H9 (cell line): ENCODE data around the gene SLC9A5. TPM values are rescaled to one million over a fixed set of nuclear protein-coding genes. Genes with fewer than 3 reads are reported as not detected.

Experiments used
- DNase-seq: peaks from one replicate; pipeline ENCODE4 v3.0.0-alpha.2; 2017
- H2AFZ ChIP-seq: one replicate; pipeline ENCODE4 v1.6.1; 2013; ENCODE audit warnings: mild to moderate bottlenecking, low read length, control low read depth, moderate library complexity
- H2AK5ac ChIP-seq: 2 replicates; pipeline ENCODE4 v1.6.1; 2013; ENCODE audit warnings: low read length, control low read depth, mixed read lengths; ENCODE audit not compliant: insufficient read length
- H2BK120ac ChIP-seq: one replicate; pipeline ENCODE4 v1.6.1; 2013; ENCODE audit warnings: low read depth, mild to moderate bottlenecking, low read length, control low read depth, inconsistent platforms; ENCODE audit not compliant: poor library complexity, severe bottlenecking
- H2BK12ac ChIP-seq: 2 replicates; pipeline ENCODE4 v1.6.1; 2013; ENCODE audit warnings: low read length, control low read depth, mixed read lengths, low read depth; ENCODE audit not compliant: insufficient read length
- H2BK15ac ChIP-seq: 2 replicates; pipeline ENCODE4 v1.6.1; 2013; ENCODE audit warnings: low read depth, low read length, control low read depth
- H2BK20ac ChIP-seq: one replicate; pipeline ENCODE4 v1.6.1; 2013; ENCODE audit warnings: low read depth, mild to moderate bottlenecking, low read length, control low read depth, inconsistent platforms; ENCODE audit not compliant: poor library complexity, severe bottlenecking
- H2BK5ac ChIP-seq: 2 replicates; pipeline ENCODE4 v1.6.1; 2013; ENCODE audit warnings: low read length, control low read depth, mixed read lengths; ENCODE audit not compliant: insufficient read length
- H3K14ac ChIP-seq: 2 replicates; pipeline ENCODE4 v1.6.1; 2013; ENCODE audit warnings: low read length, control low read depth; ENCODE audit not compliant: insufficient read depth
- H3K18ac ChIP-seq: 2 replicates; pipeline ENCODE4 v1.6.1; 2013; ENCODE audit warnings: low read depth, mild to moderate bottlenecking, mixed read lengths, low read length, control low read depth; ENCODE audit not compliant: insufficient read length
- H3K23ac ChIP-seq: 2 replicates; pipeline ENCODE4 v1.6.1; 2013; ENCODE audit warnings: low read length, control low read depth, mixed read lengths, low read depth; ENCODE audit not compliant: insufficient read length
- H3K23me2 ChIP-seq: 2 replicates; pipeline ENCODE4 v1.6.1; 2013; ENCODE audit warnings: low read depth, mild to moderate bottlenecking, mixed read lengths, low read length, control low read depth; ENCODE audit not compliant: insufficient read length, poor library complexity, severe bottlenecking
- H3K27ac ChIP-seq: 2 replicates; pipeline ENCODE4 v1.5.1; 2013; ENCODE audit warnings: low read length, control low read depth, mixed read lengths, low read depth; ENCODE audit not compliant: insufficient read length
- H3K27me3 ChIP-seq: 2 replicates; pipeline ENCODE4 v1.6.1; 2013; ENCODE audit warnings: low read length, control low read depth, inconsistent platforms; ENCODE audit not compliant: insufficient read depth
- H3K4ac ChIP-seq: 2 replicates; pipeline ENCODE4 v1.6.1; 2013; ENCODE audit warnings: low read depth, mild to moderate bottlenecking, control low read depth, inconsistent platforms, low read length, moderate library complexity
- H3K4me1 ChIP-seq: 2 replicates; pipeline ENCODE4 v1.6.1; 2013; ENCODE audit warnings: low read length, control low read depth, inconsistent platforms; ENCODE audit not compliant: insufficient read depth
- H3K4me2 ChIP-seq: 2 replicates; pipeline ENCODE4 v1.6.1; 2013; ENCODE audit warnings: low read length, control low read depth, mixed read lengths; ENCODE audit not compliant: insufficient read length, insufficient read depth
- H3K56ac ChIP-seq: 2 replicates; pipeline ENCODE4 v1.6.1; 2013; ENCODE audit warnings: low read depth, mild to moderate bottlenecking, mixed read lengths, low read length, control low read depth; ENCODE audit not compliant: insufficient read length
- H3K79me1 ChIP-seq: 2 replicates; pipeline ENCODE4 v1.6.1; 2013; ENCODE audit warnings: low read depth, mild to moderate bottlenecking, moderate library complexity, low read length, control low read depth, inconsistent platforms; ENCODE audit not compliant: insufficient read depth, poor library complexity, severe bottlenecking
- H3K79me2 ChIP-seq: 2 replicates; pipeline ENCODE4 v1.6.1; 2013; ENCODE audit warnings: low read length, control low read depth, inconsistent platforms; ENCODE audit not compliant: insufficient read depth
- H3K9ac ChIP-seq: 2 replicates; pipeline ENCODE4 v1.6.1; 2013; ENCODE audit warnings: low read length, control low read depth, mixed read lengths; ENCODE audit not compliant: insufficient read length; ENCODE audit errors: extremely low read depth
- H3K9me3 ChIP-seq: one replicate; pipeline ENCODE4 v1.6.1; 2013; ENCODE audit warnings: low read depth, low read length, inconsistent platforms; ENCODE audit not compliant: control insufficient read depth
- H3T11ph ChIP-seq: one replicate; pipeline ENCODE4 v1.6.1; 2013; ENCODE audit warnings: mild to moderate bottlenecking, low read length, control low read depth, inconsistent platforms
- H4K20me1 ChIP-seq: one replicate; pipeline ENCODE4 v1.6.1; 2013; ENCODE audit not compliant: control insufficient read depth, insufficient read length, insufficient read depth
- H4K5ac ChIP-seq: 2 replicates; pipeline ENCODE4 v1.6.1; 2013; ENCODE audit warnings: low read depth, mild to moderate bottlenecking, mixed read lengths, low read length, control low read depth; ENCODE audit not compliant: insufficient read length
- H4K8ac ChIP-seq: replicated peaks from 2 replicates; pipeline ENCODE4 v1.6.1; 2013; ENCODE audit warnings: low read length, control low read depth, mixed read lengths, low read depth; ENCODE audit not compliant: insufficient read length
- H4K91ac ChIP-seq: 2 replicates; pipeline ENCODE4 v1.6.1; 2013; ENCODE audit warnings: low read depth, mild to moderate bottlenecking, moderate library complexity, mixed read lengths, low read length, control low read depth; ENCODE audit not compliant: insufficient read length
- H3K27ac Mint-ChIP-seq, 3 experiments: 2 replicates in 2 of 3; 3 replicates in 1 of 3; pipeline ENCODE4 v1.8.0; 2020 to 2021; ENCODE audit warnings: mixed read lengths in 3 of 3, mild to moderate bottlenecking in 1 of 3, moderate library complexity in 1 of 3
- H3K27me3 Mint-ChIP-seq: 2 replicates; pipeline ENCODE4 v1.8.0; 2021; ENCODE audit warnings: low read depth, mild to moderate bottlenecking, moderate library complexity, mixed read lengths
- H3K36me3 Mint-ChIP-seq, 3 experiments: 2 replicates in 2 of 3; 3 replicates in 1 of 3; pipeline ENCODE4 v1.8.0; 2020 to 2021; ENCODE audit warnings: low read depth in 3 of 3, mixed read lengths in 3 of 3; ENCODE audit not compliant: insufficient read depth in 1 of 3
- H3K4me1 Mint-ChIP-seq, 2 experiments: 2 replicates each; pipeline ENCODE4 v1.8.0; 2020; ENCODE audit warnings: mixed read lengths in 2 of 2
- H3K4me3 Mint-ChIP-seq, 2 experiments: 2 replicates in 1 of 2; 3 replicates in 1 of 2; pipeline ENCODE4 v1.8.0; 2020 to 2021; ENCODE audit warnings: mild to moderate bottlenecking in 2 of 2, mixed read lengths in 2 of 2, moderate library complexity in 1 of 2
- H3K9me3 Mint-ChIP-seq, 2 experiments: 2 replicates in 1 of 2; 3 replicates in 1 of 2; pipeline ENCODE4 v1.8.0; 2020; ENCODE audit warnings: mild to moderate bottlenecking in 2 of 2, mixed read lengths in 2 of 2, moderate library complexity in 1 of 2
- CTCF ChIP-seq: fragments of 200-600 bp; sonication (generic); conservative IDR thresholded peaks from 3 replicates; pipeline ENCODE4 v1.8.0; 2021; ENCODE audit warnings: antibody characterized with exemption, mild to moderate bottlenecking
- WGBS: extraction: QIAGEN DNeasy Blood & Tissue Kit; methylation state at CpG from one replicate; pipeline ENCODE4 v1.1.7; 2013; ENCODE audit warnings: missing lambda C conversion rate, low lambda C conversion rate, mixed read lengths; ENCODE audit not compliant: insufficient read length; ENCODE audit errors: extremely low coverage; 5-methylcytosine and 5-hydroxymethylcytosine counted together
- total RNA-seq: library from RNA; stranded (reverse); gene quantifications from 2 replicates; pipeline ENCODE4 v1.2.1, GENCODE V29; 2021

The SLC9A5 gene
- total RNA-seq, 1 experiment from 2014 or later: 9.1 TPM

- Histone ChIP-seq H3K23me2 (no peaks in the 10 kb centered on the region), H3K18ac (no peak overlapping the region), H2BK20ac (no peak overlapping the region), H3K9ac (no peak overlapping the region), H3K14ac (no peak overlapping the region), H3K79me2 (no peaks in the 10 kb centered on the region), H3K4ac (no peak overlapping the region), H3K79me1 (no peaks in the 10 kb centered on the region), H2BK15ac (no peak overlapping the region), H2BK120ac (no peak overlapping the region), H2AK5ac (no peak overlapping the region), H2BK12ac (no peak overlapping the region), H4K20me1 (no peaks in the 10 kb centered on the region), H4K91ac (no peak overlapping the region), H3T11ph (no peak overlapping the region), H3K56ac (no peak overlapping the region), H4K8ac (no peak overlapping the region), H3K27ac (no peak overlapping the region), H3K4me1 (no peaks in the 10 kb centered on the region), H3K4me2 (no peak overlapping the region), H2BK5ac (no peak overlapping the region), H3K9me3 (no peaks in the 10 kb centered on the region), H4K5ac (no peak overlapping the region), H3K23ac (no peak overlapping the region), H3K27me3 (no peaks in the 10 kb centered on the region), H2AFZ (no peak overlapping the region)
- Mint-ChIP-seq H3K36me3 (no peaks in the 10 kb centered on the region; a peak in 1 of 7 replicates), H3K27ac (no peak overlapping the region), H3K4me3 (no peak overlapping the region), H3K9me3 (no peaks in the 10 kb centered on the region), H3K4me1 (no peaks in the 10 kb centered on the region), H3K27me3 (peaks cover 24% of the 10 kb centered on the region)
- WGBS: no CpG with 5 or more reads among the region's 3 CpGs
- no peak for TF ChIP-seq CTCF
- DNase-seq: no peak
These were observed 14.4 kb downstream of the SLC9A5 start for GRCh38 chr16:67263201-67263600.
